ENCODE measurements around the gene CACNA2D1.

- TF ChIP-seq CTCF (IDR thresholded peaks at IDR 0.05) (no peak), ZFX (IDR thresholded peaks at IDR 0.05; ENCODE audit: borderline replicate concordance) (no peak)
Measured at GRCh38 chr7:82286798-82287140, 156.8 kb downstream of the CACNA2D1 start.

Measured in 22Rv1 (cell line).